LNCAP (cell line): Measurements from ENCODE around the gene SEMA5A.

Experiments
- CTCF ChIP-seq: fragments of 450-650 bp; IDR thresholded peaks from 2 replicates; pipeline ENCODE4 v1.5.1; 2017; ENCODE audit warnings: mild to moderate bottlenecking

SEMA5A gene

GRCh38 chr5:9557696-9558095 lies 11.8 kb upstream of the SEMA5A start:
- no peak for TF ChIP-seq CTCF

GRCh38 chr5:9555961-9556360 lies 10.1 kb upstream of the SEMA5A start:
- TF ChIP-seq CTCF, result no peak

- TF ChIP-seq CTCF, result no peak
Observed at GRCh38 chr5:9554122-9554521, 8.2 kb upstream of the SEMA5A start.

GRCh38 chr5:9553561-9553960 lies 7.7 kb upstream of the SEMA5A start:
- no peak for TF ChIP-seq CTCF

GRCh38 chr5:9551567-9552537 lies 6.0 kb upstream of the SEMA5A start:
- no peak for TF ChIP-seq CTCF

- no peak for TF ChIP-seq CTCF
Observed at GRCh38 chr5:9549941-9550340, 4.1 kb upstream of the SEMA5A start.

GRCh38 chr5:9547122-9547947 lies 1.5 kb upstream of the SEMA5A start:
- no peak for TF ChIP-seq CTCF
